Measurements from ENCODE around the gene OPN5.

Gene OPN5

DNA sequence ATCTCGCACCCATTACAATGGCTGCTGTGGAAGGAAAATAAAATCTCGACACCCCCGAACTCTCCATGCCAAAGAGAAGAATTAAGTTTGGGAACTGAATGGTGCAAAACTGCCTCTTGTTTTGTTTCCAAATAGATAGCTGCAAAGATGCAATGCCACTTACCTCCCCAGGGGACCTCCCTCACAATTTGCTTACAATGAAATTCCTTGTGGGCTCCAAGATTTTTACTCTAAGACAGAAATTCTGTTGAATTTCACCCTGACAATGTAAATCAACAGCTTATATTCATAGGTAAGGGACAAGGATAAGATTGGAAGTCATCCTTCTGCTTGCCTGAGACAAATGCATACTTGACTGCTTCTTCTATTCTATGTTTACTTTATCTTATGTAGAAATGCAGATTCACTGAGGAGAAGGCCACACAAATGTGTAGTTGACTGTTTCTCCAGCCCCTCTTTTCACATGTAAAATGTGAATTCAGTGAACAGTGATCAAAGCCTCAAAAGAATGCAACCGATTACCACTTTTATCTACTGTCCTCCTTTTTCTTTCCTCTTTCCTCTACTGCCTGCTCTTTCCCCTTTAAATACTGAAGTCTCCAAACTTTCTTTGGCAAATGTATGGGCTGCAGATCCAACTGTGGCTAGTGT is 46.9 kb upstream of the OPN5 start (continued):
- TF ChIP-seq TSHZ2 (CRISPR knock-in tag; IDR thresholded peaks at IDR 0.05) (no peak), TOX (CRISPR knock-in tag; IDR thresholded peaks at IDR 0.05; ENCODE audit: borderline replicate concordance) (no peak)

DNA sequence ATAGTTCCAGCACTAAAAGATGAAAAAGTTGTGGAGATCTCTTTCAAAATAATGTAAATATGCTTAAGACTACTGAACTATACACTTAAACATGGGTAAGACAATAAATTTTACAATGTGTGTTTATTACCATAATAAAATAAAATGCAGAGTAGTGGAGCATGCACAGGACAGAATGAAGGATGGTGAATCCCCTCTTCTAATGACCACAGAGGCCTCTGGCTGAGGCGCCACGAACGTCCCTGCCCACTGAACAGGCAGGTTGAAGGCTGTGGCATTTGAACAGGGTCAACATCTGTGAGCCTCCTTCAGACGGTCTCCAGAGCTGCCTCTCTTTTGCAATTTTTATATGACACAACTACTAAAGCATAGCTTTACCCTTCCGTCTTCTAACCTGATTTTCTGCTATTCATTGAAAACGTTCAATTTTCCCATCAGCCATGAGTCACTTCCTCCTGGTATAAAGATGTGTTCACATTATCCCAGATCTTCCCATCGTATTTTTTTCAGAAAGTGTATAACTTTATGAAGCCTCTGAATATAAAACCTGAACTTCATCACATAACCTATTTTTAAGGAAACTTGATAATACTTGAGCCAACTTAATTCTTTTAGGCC is 45.6 kb upstream of the OPN5 start:
- TF ChIP-seq OSR1 (CRISPR knock-in tag; IDR thresholded peaks at IDR 0.05), result no peak
- no peak for TF ChIP-seq BACH2 (CRISPR knock-in tag; IDR thresholded peaks at IDR 0.05; ENCODE audit: borderline replicate concordance)
- no peak for TF ChIP-seq TSHZ2 (CRISPR knock-in tag; IDR thresholded peaks at IDR 0.05)
- no peak for TF ChIP-seq GLIS3 (CRISPR knock-in tag; IDR thresholded peaks at IDR 0.05)
- TF ChIP-seq CSRNP3 (CRISPR knock-in tag; IDR thresholded peaks at IDR 0.05), result no peak
- no peak for TF ChIP-seq ISL1 (CRISPR knock-in tag; IDR thresholded peaks at IDR 0.05)
- no peak for TF ChIP-seq POU6F1 (CRISPR knock-in tag; IDR thresholded peaks at IDR 0.05; ENCODE audit: borderline replicate concordance, low read depth)
- TF ChIP-seq RARB (CRISPR knock-in tag; IDR thresholded peaks at IDR 0.05), result no peak
- TF ChIP-seq SNAI2 (CRISPR knock-in tag; IDR thresholded peaks at IDR 0.05), result no peak
- TF ChIP-seq PPARA (CRISPR knock-in tag; IDR thresholded peaks at IDR 0.05; ENCODE audit: borderline replicate concordance), result no peak
- no peak for TF ChIP-seq ZFP3 (CRISPR knock-in tag; IDR thresholded peaks at IDR 0.05)
- no peak for TF ChIP-seq CREB5 (CRISPR knock-in tag; IDR thresholded peaks at IDR 0.05; ENCODE audit: low read depth)
- no peak for TF ChIP-seq PATZ1 (CRISPR knock-in tag; IDR thresholded peaks at IDR 0.05; ENCODE audit: borderline replicate concordance)
- TF ChIP-seq ZFP30 (CRISPR knock-in tag; IDR thresholded peaks at IDR 0.05), result no peak
- no peak for TF ChIP-seq ZNF70 (CRISPR knock-in tag; IDR thresholded peaks at IDR 0.05)
- ATAC-seq, result no peak

DNA sequence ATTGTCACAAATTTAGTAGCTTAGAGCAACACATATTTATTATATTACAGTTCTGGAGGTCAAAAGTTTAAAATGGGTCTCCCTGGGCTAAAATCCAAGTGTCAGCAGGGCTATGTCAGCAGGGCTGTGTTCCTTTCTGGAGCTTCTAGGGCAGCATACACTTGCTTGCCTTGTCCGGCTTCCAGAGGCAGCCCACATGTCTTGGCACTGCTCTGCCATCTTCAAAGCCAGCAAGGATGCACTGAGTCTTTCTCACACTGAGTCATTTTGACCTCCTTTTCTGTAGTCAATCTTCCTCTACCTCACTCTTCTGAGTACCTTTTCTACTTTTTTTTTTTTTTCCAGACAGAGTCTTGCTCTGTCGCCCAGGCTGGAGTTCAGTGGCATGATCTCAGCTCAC is 44.4 kb upstream of the OPN5 start:
- TF ChIP-seq ISL1 (CRISPR knock-in tag; IDR thresholded peaks at IDR 0.05), result no peak
- TF ChIP-seq ZFP30 (CRISPR knock-in tag; IDR thresholded peaks at IDR 0.05), result no peak
- no peak for TF ChIP-seq ZNF70 (CRISPR knock-in tag; IDR thresholded peaks at IDR 0.05)
- TF ChIP-seq TCF4 (CRISPR knock-in tag; IDR thresholded peaks at IDR 0.05; ENCODE audit: borderline replicate concordance), result no peak

More for the DNA sequence above, 44.4 kb upstream of the OPN5 start:
- ATAC-seq, result no peak

All from SK-N-SH treated with all-trans-retinoic acid at 6 μM for 48 hours (cell line).